WTC11 (cell line): Measurements from ENCODE around the gene RAB13. TPM values are rescaled to one million over a fixed set of nuclear protein-coding genes. Genes with fewer than 3 reads are reported as not detected.
A peak's percentile ranks its signal among the peaks of the same experiment; 100 is the strongest.

Experiments
- ATAC-seq: fragments of 200-7000 bp; cut with Tn5 transposase; 2 replicates; pipeline ENCODE4 v1.10.0; 2021; ENCODE audit warnings: mild to moderate bottlenecking, moderate library complexity
- CTCF ChIA-PET: fragments of 300-600 bp; sonication (Branson Sonifier 250); formaldehyde crosslinking; loops from one replicate; lab custom pipeline; 2021; ENCODE audit warnings: antibody characterized with exemption; lab: Charles Lee
- POLR2A ChIA-PET: fragments of 350-600 bp; sonication (Branson Sonifier 250); formaldehyde crosslinking; loops from one replicate; lab custom pipeline; 2021; ENCODE audit warnings: antibody characterized with exemption; lab: Charles Lee
- DNase-seq: peaks from one replicate; pipeline ENCODE4 v3.0.0; 2021; ENCODE audit warnings: low spot score
- H3K27ac Mint-ChIP-seq: 2 replicates; pipeline ENCODE4 v1.8.0; 2021; ENCODE audit warnings: mixed read lengths
- H3K27me3 Mint-ChIP-seq: 2 replicates; pipeline ENCODE4 v1.8.0; 2021; ENCODE audit warnings: low read depth, mild to moderate bottlenecking, moderate library complexity, mixed read lengths
- H3K36me3 Mint-ChIP-seq: 2 replicates; pipeline ENCODE4 v1.8.0; 2021; ENCODE audit warnings: mixed read lengths
- H3K4me1 Mint-ChIP-seq: 2 replicates; pipeline ENCODE4 v1.8.0; 2022; ENCODE audit warnings: mixed read lengths
- H3K4me3 Mint-ChIP-seq: 2 replicates; pipeline ENCODE4 v1.8.0; 2021; ENCODE audit warnings: mild to moderate bottlenecking, moderate library complexity, mixed read lengths
- H3K9me3 Mint-ChIP-seq: 2 replicates; pipeline ENCODE4 v1.8.0; 2021; ENCODE audit warnings: mixed read lengths
- ARID4B ChIP-seq: sonication (generic); formaldehyde crosslinking; IDR thresholded peaks from 2 replicates; pipeline ENCODE4 v1.8.0; 2023; ENCODE audit warnings: missing genetic modification reagents, mild to moderate bottlenecking, borderline replicate concordance
- ATF1 ChIP-seq: sonication (generic); formaldehyde crosslinking; IDR thresholded peaks from 2 replicates; pipeline ENCODE4 v1.8.1; 2023; ENCODE audit warnings: mild to moderate bottlenecking, moderate library complexity, missing genetic modification reagents
- ATF2 ChIP-seq: sonication (generic); formaldehyde crosslinking; IDR thresholded peaks from 2 replicates; pipeline ENCODE4 v1.8.1; 2022; ENCODE audit warnings: low read depth, missing genetic modification reagents, borderline replicate concordance
- ETV6 ChIP-seq: sonication (generic); formaldehyde crosslinking; IDR thresholded peaks from 2 replicates; pipeline ENCODE4 v1.8.1; 2022; ENCODE audit warnings: mild to moderate bottlenecking, missing genetic modification reagents
- FOXJ3 ChIP-seq: sonication (generic); formaldehyde crosslinking; IDR thresholded peaks from 2 replicates; pipeline ENCODE4 v1.9.0; 2021; ENCODE audit warnings: missing genetic modification reagents, mild to moderate bottlenecking, borderline replicate concordance
- HMGA2 ChIP-seq: fragments of 250-450 bp; sonication (Bioruptor Pico); IDR thresholded peaks from 2 replicates; pipeline ENCODE4 v1.4.0; 2021; ENCODE audit warnings: mild to moderate bottlenecking, moderate library complexity
- IRF2 ChIP-seq: sonication (generic); formaldehyde crosslinking; IDR thresholded peaks from 2 replicates; pipeline ENCODE4 v1.8.0; 2022; ENCODE audit warnings: low read depth, missing genetic modification reagents, borderline replicate concordance
- JAZF1 ChIP-seq: fragments of 250-450 bp; sonication (Bioruptor Pico); IDR thresholded peaks from 2 replicates; pipeline ENCODE4 v1.9.0; 2021; ENCODE audit warnings: moderate library complexity, mild to moderate bottlenecking, inconsistent platforms
- NFATC4 ChIP-seq: fragments of 250-450 bp; sonication (Bioruptor Pico); IDR thresholded peaks from 2 replicates; pipeline ENCODE4 v1.9.0; 2021; ENCODE audit warnings: mild to moderate bottlenecking
- NFE2L1 ChIP-seq: sonication (generic); formaldehyde crosslinking; IDR thresholded peaks from 2 replicates; pipeline ENCODE4 v1.8.1; 2023; ENCODE audit warnings: missing genetic modification reagents
- NR1H2 ChIP-seq: sonication (generic); formaldehyde crosslinking; IDR thresholded peaks from 2 replicates; pipeline ENCODE4 v1.9.0; 2021; ENCODE audit warnings: mild to moderate bottlenecking, moderate library complexity, missing genetic modification reagents
- NR2C2 ChIP-seq: sonication (generic); formaldehyde crosslinking; IDR thresholded peaks from 2 replicates; pipeline ENCODE4 v1.8.0; 2022; ENCODE audit warnings: mild to moderate bottlenecking, missing genetic modification reagents
- ZMAT4 ChIP-seq: fragments of 250-450 bp; sonication (Bioruptor Pico); IDR thresholded peaks from 2 replicates; pipeline ENCODE4 v1.9.0; 2021; ENCODE audit warnings: mild to moderate bottlenecking
- ZNF219 ChIP-seq: sonication (generic); formaldehyde crosslinking; IDR thresholded peaks from 2 replicates; pipeline ENCODE4 v1.8.0; 2023; ENCODE audit warnings: missing genetic modification reagents, mild to moderate bottlenecking, borderline replicate concordance
- ZNF263 ChIP-seq: sonication (generic); formaldehyde crosslinking; IDR thresholded peaks from 2 replicates; pipeline ENCODE4 v1.8.1; 2022; ENCODE audit warnings: low read depth, mild to moderate bottlenecking, moderate library complexity, missing genetic modification reagents
- ZSCAN18 ChIP-seq: fragments of 250-450 bp; sonication (Bioruptor Pico); IDR thresholded peaks from 2 replicates; pipeline ENCODE4 v2.1.2; 2022; ENCODE audit warnings: mild to moderate bottlenecking, moderate library complexity
- total RNA-seq: library from RNA; stranded (reverse); gene quantifications from 3 replicates; pipeline ENCODE4 v1.2.3, GENCODE V29; 2021
- TF ChIP-seq, protein P1 (sequence below): fragments of 250-450 bp; sonication (Bioruptor Pico); IDR thresholded peaks from 2 replicates; pipeline ENCODE4 v1.9.0; 2021; ENCODE audit warnings: mild to moderate bottlenecking
- TF ChIP-seq, protein P2 (sequence below): fragments of 250-450 bp; sonication (Bioruptor Pico); IDR thresholded peaks from 2 replicates; pipeline ENCODE4 v1.8.0; 2021; ENCODE audit warnings: mild to moderate bottlenecking

Gene RAB13
- total RNA-seq, 1 experiment from 2014 or later, result 126 TPM

DNA sequence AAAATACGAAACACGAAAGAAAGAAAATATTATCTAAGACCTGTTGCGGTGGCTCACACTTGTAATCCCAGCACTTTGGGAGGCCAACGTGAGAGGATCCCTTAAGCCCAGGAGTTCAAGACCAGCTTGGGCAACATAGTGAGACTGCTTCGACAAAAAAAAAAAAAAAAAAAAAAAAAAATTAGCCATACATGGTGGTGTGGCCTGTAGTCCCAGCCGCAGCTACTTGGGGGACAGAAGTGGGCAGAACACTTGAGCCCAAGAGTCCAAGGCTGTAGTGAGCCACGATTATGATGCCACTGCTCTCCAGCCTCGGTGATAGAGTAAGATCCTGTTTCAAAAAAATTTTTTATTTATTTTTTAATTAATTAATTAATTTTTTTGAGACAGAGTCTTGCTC lies 1.5 kb upstream of the RAB13 start:
- peaks cover 39% of the 10 kb centered on the region for H3K4me1 Mint-ChIP-seq
- no peak for ATAC-seq
- DNase-seq, result no peak
- H3K4me3 Mint-ChIP-seq, result no peak overlapping the region
- TF ChIP-seq, protein P1, sequence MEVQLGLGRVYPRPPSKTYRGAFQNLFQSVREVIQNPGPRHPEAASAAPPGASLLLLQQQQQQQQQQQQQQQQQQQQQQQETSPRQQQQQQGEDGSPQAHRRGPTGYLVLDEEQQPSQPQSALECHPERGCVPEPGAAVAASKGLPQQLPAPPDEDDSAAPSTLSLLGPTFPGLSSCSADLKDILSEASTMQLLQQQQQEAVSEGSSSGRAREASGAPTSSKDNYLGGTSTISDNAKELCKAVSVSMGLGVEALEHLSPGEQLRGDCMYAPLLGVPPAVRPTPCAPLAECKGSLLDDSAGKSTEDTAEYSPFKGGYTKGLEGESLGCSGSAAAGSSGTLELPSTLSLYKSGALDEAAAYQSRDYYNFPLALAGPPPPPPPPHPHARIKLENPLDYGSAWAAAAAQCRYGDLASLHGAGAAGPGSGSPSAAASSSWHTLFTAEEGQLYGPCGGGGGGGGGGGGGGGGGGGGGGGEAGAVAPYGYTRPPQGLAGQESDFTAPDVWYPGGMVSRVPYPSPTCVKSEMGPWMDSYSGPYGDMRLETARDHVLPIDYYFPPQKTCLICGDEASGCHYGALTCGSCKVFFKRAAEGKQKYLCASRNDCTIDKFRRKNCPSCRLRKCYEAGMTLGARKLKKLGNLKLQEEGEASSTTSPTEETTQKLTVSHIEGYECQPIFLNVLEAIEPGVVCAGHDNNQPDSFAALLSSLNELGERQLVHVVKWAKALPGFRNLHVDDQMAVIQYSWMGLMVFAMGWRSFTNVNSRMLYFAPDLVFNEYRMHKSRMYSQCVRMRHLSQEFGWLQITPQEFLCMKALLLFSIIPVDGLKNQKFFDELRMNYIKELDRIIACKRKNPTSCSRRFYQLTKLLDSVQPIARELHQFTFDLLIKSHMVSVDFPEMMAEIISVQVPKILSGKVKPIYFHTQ, result no peak
- TF ChIP-seq IRF2 (CRISPR knock-in tag) (no peak), NR1H2 (CRISPR knock-in tag) (no peak), ZNF263 (CRISPR knock-in tag) (no peak), NFATC4 (no peak), ZMAT4 (CRISPR knock-in tag) (no peak), ATF1 (no peak)
- TF ChIP-seq, protein P2, sequence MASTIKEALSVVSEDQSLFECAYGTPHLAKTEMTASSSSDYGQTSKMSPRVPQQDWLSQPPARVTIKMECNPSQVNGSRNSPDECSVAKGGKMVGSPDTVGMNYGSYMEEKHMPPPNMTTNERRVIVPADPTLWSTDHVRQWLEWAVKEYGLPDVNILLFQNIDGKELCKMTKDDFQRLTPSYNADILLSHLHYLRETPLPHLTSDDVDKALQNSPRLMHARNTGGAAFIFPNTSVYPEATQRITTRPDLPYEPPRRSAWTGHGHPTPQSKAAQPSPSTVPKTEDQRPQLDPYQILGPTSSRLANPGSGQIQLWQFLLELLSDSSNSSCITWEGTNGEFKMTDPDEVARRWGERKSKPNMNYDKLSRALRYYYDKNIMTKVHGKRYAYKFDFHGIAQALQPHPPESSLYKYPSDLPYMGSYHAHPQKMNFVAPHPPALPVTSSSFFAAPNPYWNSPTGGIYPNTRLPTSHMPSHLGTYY, result no peak
- H3K9me3 Mint-ChIP-seq, result no peaks in the 10 kb centered on the region
- no peaks in the 10 kb centered on the region for H3K27me3 Mint-ChIP-seq
- H3K36me3 Mint-ChIP-seq, result peaks cover 35% of the 10 kb centered on the region
- POLR2A ChIA-PET, result interaction anchor here (0.6 to 2.9 kb wide), 2 partner anchors 20 to 173 kb away, joined by 4 to 31 read pairs; partner anchors contain the start of gene CREB3L4
- CTCF ChIA-PET, result interaction anchor here (0.7 to 3.7 kb wide), 14 partner anchors 10 to 310 kb away, joined by 3 to 51 read pairs (median 6); partner anchors contain the start of genes CREB3L4, DENND4B, GATAD2B and JTB
- H3K27ac Mint-ChIP-seq, result peak overlapping the region; percentile 95; the same call in 1 of the 2 replicates

- ATAC-seq, result peak; percentile 2; the same call in 1 of the 2 replicates
- Mint-ChIP-seq H3K27ac (peak overlapping the region; percentile 94), H3K4me3 (peak overlapping the region; percentile 97), H3K9me3 (no peaks in the 10 kb centered on the region), H3K27me3 (no peaks in the 10 kb centered on the region), H3K36me3 (peaks cover 26% of the 10 kb centered on the region), H3K4me1 (peaks cover 22% of the 10 kb centered on the region)
- ChIA-PET CTCF (interaction anchor here (0.9 to 3.7 kb wide), 12 partner anchors 8 to 630 kb away, joined by 3 to 51 read pairs (median 10); partner anchors contain the start of genes CREB3L4, DENND4B, GATAD2B and JTB), POLR2A (interaction anchor here (1.1 to 2.9 kb wide), 5 partner anchors 8 to 39 kb away, joined by 4 to 31 read pairs (median 5); partner anchors contain the start of genes CREB3L4, DENND4B, JTB and SLC39A1)
- no peak for DNase-seq
- TF ChIP-seq FOXJ3 (CRISPR knock-in tag), result no peak
- no peak for TF ChIP-seq ETV6 (CRISPR knock-in tag)
- TF ChIP-seq JAZF1, result no peak
- no peak for TF ChIP-seq ATF2
- TF ChIP-seq HMGA2 (CRISPR knock-in tag), result no peak
- TF ChIP-seq NFE2L1 (CRISPR knock-in tag), result no peak
- TF ChIP-seq ARID4B (CRISPR knock-in tag), result no peak
- TF ChIP-seq, protein P1, result no peak
- TF ChIP-seq NR2C2, result no peak
- TF ChIP-seq ZNF219 (CRISPR knock-in tag), result no peak
- TF ChIP-seq ZSCAN18, result no peak
These were observed 712 bp downstream of the RAB13 start for GRCh38 chr1:153985341-153985912.
